ENCODE results near the gene PRAMEF20. TPM values are rescaled to one million over a fixed set of nuclear protein-coding genes. Genes with fewer than 3 reads are reported as not detected.
"Not testable (repeated sequence)": the region's sequence is repeated elsewhere in the genome, so short reads cannot be mapped to it uniquely, and the experiment has no call there.

Gene PRAMEF20
- not detected in 2 replicates for total RNA-seq

DNA sequence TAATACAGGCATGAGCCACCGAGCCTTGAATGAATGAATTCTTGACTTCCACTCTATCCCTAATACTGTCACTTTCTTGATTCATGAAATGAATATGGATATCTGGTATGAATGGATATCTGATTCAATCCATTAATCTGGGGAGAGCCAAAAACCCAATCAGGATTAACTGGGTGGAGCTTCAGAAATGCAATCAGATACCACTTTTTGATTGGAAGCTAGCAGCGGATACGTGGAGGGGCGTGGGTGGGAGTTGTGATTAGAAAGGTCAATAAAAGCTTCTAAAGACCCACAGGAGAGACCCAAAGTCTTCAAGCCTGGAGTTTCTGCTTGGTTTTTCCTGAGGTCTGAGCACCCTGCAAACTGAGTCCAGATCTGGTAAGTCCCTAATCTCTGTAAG lies at the start of gene PRAMEF20:
PRAMEF20 (plus strand) TSS at position 301 of the 400 bp plus-strand sequence. CDS start 5,905 bp downstream, outside the sequence.
- H3K4me3 ChIP-seq (ENCODE audit: low read depth, low read length); DNase-seq (ENCODE audit: low read depth): not testable (repeated sequence)

DNA sequence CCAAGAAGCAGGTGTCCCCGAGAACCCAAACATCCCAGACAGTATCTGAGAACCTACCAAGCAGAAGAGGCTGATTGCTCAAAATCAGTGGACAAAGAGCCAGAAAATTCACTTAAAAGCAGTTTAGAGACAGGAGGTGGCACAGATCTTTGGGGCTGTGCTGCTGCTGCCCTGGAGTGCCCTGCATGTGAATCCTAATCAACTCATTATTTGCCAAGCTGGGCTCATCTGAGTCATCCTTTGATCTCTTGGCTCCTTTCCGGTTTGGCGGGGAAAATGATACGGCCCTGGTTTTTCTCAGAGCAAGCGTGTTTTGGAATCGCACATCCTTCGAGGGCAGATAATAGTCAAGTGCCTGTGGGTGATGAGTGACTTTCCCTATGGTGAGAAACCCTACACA lies 47.9 kb upstream of the PRAMEF20 start:
- not testable (repeated sequence) for H3K4me3 ChIP-seq (ENCODE audit: low read depth, low read length); DNase-seq (ENCODE audit: low read depth)

DNA sequence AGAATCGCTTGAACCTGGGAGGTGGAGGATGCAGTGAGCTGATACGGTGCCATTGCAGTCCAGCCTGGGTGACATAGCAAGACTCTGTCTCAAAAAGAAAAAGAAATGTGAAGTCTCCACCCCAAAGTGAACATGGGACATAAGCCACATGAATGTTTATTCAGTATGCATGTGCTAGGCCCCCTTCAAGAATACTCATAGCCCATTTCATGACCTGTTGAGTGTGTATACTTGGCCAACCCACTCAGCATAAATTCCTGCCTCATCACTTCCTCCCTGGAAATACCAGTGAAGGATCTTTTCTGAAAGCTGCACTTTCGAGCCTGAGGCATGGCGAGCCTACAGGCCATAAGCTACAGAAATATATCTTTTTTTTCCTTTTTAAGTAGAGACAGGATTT lies 45.3 kb upstream of the PRAMEF20 start:
- H3K4me3 ChIP-seq (ENCODE audit: low read depth, low read length); DNase-seq (ENCODE audit: low read depth): not testable (repeated sequence)

DNA sequence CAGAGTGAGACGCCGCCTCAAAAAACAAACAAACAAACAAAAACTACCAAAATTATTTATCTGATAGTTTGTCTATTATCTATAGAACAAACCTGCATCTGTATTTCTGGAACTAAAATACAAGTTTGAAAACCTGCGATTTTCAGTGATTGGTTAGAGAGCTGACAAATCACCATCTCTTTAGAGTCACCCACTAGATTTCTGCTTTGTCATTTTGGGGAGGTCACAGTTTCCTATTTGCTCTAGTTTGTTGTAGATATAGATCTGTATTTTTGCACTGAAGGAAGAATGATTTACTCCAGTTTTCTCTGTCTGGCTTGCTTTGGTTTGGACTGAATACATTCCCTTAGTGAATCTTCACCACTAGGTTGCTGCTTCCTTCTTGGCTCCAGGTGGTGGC lies 43.7 kb upstream of the PRAMEF20 start:
- DNase-seq (ENCODE audit: low read depth); H3K4me3 ChIP-seq (ENCODE audit: low read depth, low read length): not testable (repeated sequence)

DNA sequence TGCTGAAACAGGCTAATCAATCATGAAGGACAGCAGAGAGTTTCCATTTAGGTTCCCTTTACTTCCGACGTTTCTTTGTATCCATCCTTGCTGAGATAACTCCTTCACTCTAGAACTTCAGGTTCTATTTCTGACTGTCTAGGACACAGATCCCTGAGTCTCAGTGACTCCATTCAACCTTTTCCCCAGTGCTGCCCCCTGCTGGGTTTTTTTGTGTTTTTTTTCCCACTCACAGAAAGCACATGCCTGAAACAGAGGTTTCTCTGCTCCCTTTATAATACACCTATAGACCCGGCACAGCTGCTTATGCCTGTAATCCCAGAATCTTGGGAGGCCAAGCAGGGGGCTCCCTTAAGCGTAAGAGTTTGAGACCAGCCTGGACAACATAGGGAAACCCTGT lies 41.7 kb upstream of the PRAMEF20 start:
- DNase-seq (ENCODE audit: low read depth); H3K4me3 ChIP-seq (ENCODE audit: low read depth, low read length): not testable (repeated sequence)

DNA sequence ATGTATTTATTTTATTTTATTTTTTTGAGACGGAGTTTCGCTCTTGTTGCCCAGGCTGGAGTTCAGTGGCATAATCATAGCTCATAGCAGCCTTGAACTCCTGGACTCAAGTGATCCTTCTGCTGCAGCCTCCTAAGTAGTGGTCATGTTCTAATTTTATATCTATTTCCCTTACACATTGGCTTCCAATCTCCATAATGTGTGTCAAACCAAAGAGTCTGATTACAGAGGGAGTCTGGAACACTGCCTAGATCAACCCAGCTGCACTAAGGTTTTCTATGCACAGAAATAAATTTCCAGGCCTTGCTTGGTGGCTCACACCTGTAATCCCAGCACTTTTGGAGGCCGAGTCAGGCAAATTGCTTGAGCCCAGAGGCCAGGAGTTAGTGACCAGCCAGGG lies 31.3 kb upstream of the PRAMEF20 start:
- not testable (repeated sequence) for H3K4me3 ChIP-seq (ENCODE audit: low read depth, low read length); DNase-seq (ENCODE audit: low read depth)

DNA sequence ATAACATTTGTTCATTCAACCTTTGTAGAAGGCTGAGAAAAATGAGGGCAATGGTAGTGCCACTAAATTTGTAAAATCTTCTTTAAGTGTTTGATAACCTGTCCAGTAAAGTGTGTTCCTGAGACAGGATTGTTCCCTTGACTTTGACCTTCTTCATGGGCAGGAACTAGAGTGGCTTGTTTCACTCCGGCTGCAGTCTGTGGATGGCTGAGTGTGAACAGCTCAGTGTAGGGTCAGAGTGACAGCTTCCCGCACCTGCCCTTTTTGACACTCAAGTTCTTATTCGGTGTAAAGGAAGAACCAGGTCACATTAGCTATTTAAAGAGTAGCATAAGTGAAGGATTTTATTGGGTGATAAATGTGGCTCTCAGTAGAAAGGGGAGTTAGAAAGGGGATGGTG lies 29.9 kb upstream of the PRAMEF20 start:
- not testable (repeated sequence) for DNase-seq (ENCODE audit: low read depth); H3K4me3 ChIP-seq (ENCODE audit: low read depth, low read length)

DNA sequence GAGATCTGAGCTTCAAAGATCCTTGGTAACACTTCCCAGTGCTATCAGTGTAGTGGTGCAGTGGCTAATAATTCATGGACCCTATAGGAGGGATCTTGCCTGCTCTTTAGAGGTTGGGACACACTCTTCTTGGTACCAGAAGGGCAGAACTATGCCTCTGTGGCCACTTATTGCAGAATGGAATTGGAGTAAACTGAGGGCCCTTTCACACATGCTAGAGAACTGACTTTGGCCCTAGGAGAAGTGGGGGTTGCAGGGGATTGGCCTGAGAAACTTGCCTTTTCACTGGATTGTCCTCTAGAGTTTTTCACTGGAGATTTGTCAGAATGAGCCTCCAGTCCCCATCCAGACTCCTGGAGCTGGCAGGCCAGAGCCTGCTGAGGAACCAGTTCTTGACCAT lies 20.9 kb upstream of the PRAMEF20 start, which contains the start of gene PRAMEF17:
PRAMEF17 (plus strand) TSS at position 301 of the 400 bp plus-strand sequence; CDS start at position 327, 26 bp downstream.
- not testable (repeated sequence) for DNase-seq (ENCODE audit: low read depth); H3K4me3 ChIP-seq (ENCODE audit: low read depth, low read length)

DNA sequence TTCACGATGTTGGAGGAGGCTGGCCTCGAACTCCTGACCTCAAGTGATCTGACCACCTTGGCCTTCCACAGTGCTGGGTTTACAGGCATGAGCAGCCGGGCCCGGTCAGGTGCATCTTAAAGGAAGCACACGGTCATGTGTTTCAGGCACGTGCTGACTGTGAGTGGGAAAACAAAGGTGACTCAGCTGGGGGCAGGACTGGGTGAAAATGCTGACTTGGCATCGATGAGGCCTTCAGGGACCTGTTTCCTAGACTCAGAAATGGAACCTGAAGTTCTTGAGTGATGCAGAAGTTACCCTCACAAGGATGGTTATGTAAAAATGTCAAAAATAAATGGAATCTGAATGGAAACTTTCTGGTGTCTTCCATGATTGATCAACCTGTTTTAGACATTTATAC lies 17.2 kb upstream of the PRAMEF20 start:
- DNase-seq (ENCODE audit: low read depth): not testable (repeated sequence)

DNA sequence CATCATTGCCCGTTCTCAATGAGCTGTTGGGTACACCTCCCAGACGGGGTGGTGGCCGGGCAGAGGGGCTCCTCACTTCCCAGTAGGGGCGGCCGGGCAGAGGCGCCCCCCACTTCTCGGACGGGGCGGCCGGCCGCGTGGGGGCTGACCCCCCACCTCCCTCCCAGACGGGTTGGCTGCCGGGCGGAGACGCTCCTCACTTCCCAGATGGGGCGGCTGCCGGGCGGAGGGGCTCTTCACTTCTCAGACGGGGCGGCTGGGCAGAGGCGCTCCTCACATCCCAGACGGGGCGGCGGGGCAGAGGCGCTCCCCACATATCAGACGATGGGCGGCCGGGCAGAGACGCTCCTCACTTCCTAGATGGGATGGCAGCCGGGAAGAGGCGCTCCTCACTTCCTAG lies 15.5 kb upstream of the PRAMEF20 start:
- not testable (repeated sequence) for H3K4me3 ChIP-seq (ENCODE audit: low read depth, low read length); DNase-seq (ENCODE audit: low read depth)

More for the DNA sequence above, 17.2 kb upstream of the PRAMEF20 start:
- not testable (repeated sequence) for H3K4me3 ChIP-seq (ENCODE audit: low read depth, low read length)

DNA sequence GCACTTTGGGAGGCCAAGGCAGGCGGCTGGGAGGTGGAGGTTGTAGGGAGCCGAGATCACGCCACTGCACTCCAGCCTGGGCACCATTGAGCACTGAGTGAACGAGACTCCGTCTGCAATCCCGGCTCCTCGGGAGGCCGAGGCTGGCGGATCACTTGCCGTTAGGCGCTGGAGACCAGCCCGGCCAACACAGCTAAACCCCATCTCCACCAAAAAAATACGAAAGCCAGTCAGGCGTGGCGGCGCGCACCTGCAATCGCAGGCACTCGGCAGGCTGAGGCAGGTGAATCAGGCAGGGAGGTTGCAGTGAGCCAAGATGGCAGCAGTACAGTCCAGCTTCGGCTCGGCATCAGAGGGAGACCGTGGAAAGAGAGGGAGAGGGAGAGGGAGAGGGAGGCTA lies 14.9 kb upstream of the PRAMEF20 start:
- not testable (repeated sequence) for DNase-seq (ENCODE audit: low read depth); H3K4me3 ChIP-seq (ENCODE audit: low read depth, low read length)

DNA sequence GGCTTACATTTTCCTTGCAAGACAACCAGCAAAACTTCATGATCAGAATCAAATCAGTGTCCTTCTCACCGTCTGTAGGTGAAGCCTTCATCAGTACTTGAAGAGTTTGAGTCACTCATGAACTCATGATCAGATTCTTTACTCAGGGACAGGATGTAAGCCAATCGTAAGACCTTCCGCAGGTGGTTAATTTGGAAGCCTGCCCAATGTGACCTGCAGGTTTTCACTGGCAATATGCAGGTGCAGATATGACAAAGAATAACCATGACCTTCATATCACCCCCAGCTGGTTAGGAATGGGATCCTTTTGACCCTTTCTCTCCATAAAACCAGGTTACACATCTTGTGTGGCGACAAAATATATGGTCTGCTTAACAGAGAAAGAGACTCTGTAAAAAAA lies 2.4 kb upstream of the PRAMEF20 start:
- DNase-seq (ENCODE audit: low read depth): no peak

DNA sequence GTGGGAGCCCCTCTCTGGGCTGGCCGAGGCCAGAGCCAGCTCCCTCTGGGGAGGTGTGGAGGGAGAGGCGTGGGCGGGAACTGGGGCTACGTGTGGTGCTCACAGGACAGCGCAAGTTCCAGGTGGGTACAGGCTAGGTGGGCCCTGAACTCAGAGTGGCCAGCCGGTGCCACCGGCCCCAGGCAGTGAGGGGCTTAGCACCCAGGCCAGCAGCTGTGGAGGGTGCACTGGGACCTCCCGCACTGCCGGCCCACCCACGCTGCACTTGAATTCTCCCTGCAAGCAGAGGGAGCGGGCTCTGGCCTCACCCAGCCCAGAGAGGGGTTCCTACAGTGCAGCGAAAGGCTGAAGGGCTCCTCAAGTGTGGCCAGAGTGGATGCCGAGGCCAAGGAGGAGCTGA lies 20.2 kb downstream of the PRAMEF20 start:
- DNase-seq (ENCODE audit: low read depth): no peak
- no peak overlapping the region for H3K4me3 ChIP-seq (ENCODE audit: low read depth, low read length)
- TF ChIP-seq, protein P1, sequence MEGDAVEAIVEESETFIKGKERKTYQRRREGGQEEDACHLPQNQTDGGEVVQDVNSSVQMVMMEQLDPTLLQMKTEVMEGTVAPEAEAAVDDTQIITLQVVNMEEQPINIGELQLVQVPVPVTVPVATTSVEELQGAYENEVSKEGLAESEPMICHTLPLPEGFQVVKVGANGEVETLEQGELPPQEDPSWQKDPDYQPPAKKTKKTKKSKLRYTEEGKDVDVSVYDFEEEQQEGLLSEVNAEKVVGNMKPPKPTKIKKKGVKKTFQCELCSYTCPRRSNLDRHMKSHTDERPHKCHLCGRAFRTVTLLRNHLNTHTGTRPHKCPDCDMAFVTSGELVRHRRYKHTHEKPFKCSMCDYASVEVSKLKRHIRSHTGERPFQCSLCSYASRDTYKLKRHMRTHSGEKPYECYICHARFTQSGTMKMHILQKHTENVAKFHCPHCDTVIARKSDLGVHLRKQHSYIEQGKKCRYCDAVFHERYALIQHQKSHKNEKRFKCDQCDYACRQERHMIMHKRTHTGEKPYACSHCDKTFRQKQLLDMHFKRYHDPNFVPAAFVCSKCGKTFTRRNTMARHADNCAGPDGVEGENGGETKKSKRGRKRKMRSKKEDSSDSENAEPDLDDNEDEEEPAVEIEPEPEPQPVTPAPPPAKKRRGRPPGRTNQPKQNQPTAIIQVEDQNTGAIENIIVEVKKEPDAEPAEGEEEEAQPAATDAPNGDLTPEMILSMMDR (conservative IDR thresholded peaks at IDR 0.05; ENCODE audit: low read depth, low read length): no peak

More for the DNA sequence above, 2.4 kb upstream of the PRAMEF20 start:
- TF ChIP-seq, protein P1 (conservative IDR thresholded peaks at IDR 0.05; ENCODE audit: low read depth, low read length): no peak
- H3K4me3 ChIP-seq (ENCODE audit: low read depth, low read length): no peak overlapping the region
